Nephron (organoid): Measurements from ENCODE around the gene DSCAML1.
A peak's percentile ranks its signal among the peaks of the same experiment; 100 is the strongest.

Source experiments
- H3K27ac Mint-ChIP-seq, 3 experiments: 2 replicates each; pipeline ENCODE4 v1.8.0; 2020; ENCODE audit warnings: mixed read lengths in 3 of 3, mild to moderate bottlenecking in 2 of 3, moderate library complexity in 1 of 3
- H3K27me3 Mint-ChIP-seq: 2 replicates; pipeline ENCODE4 v1.8.0; 2021; ENCODE audit warnings: low read depth, mild to moderate bottlenecking, moderate library complexity, mixed read lengths
- H3K36me3 Mint-ChIP-seq: 2 replicates; pipeline ENCODE4 v1.8.0; 2020; ENCODE audit warnings: low read depth, mixed read lengths
- H3K4me1 Mint-ChIP-seq: 2 replicates; pipeline ENCODE4 v1.8.0; 2020; ENCODE audit warnings: mixed read lengths
- H3K4me3 Mint-ChIP-seq, 3 experiments: 2 replicates each; pipeline ENCODE4 v1.8.0; 2020; ENCODE audit warnings: mild to moderate bottlenecking in 3 of 3, mixed read lengths in 3 of 3, moderate library complexity in 2 of 3
- H3K9me3 Mint-ChIP-seq: 2 replicates; pipeline ENCODE4 v1.8.0; 2020; ENCODE audit warnings: mixed read lengths
- TF ChIP-seq, protein P1 (sequence below), 3 experiments: fragments of 200-600 bp; sonication (generic); IDR thresholded peaks; one replicate each; pipeline ENCODE4 v1.5.0; 2021; ENCODE audit warnings: antibody characterized with exemption in 3 of 3; ENCODE audit not compliant: unreplicated experiment in 3 of 3

The DSCAML1 gene

DNA sequence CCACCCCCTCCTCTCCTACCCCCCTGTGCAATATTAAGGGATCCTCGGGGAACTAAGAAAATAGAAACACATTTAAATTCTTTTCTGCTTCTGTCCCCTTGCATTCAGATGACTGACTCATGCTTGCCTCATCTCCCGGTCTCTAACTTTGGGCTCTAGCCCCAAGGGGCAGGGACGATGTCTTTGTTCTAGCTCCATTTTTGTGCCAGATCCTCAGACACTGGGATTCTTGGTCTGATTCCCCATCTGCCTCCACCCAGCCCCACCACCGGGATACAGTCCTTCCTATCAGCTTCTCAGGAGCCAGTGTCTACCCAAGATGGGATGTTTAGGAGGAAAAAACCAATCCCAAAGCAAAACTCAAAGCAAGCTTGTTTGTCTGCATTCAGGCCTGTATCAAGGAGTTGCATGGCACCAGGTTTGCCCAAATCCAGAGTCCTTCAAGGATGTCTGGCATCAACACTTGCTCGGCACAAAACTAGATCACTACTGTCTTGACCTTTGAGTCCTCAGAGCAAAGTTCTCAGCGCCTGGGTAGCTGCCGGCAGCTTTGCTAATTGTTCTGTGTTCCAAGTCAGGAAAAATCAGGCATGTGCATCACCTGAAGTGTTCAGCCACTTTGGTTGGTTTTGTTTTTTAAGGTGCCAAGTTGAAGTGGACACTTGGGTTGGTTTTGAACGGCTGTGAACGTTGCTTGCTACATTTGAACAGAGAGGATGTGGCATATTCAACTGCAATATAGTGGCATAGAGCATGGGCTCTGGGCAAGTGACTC, 212.8 kb downstream of the DSCAML1 start:
- no peak overlapping the region for H3K4me3 Mint-ChIP-seq
- TF ChIP-seq, protein P1, sequence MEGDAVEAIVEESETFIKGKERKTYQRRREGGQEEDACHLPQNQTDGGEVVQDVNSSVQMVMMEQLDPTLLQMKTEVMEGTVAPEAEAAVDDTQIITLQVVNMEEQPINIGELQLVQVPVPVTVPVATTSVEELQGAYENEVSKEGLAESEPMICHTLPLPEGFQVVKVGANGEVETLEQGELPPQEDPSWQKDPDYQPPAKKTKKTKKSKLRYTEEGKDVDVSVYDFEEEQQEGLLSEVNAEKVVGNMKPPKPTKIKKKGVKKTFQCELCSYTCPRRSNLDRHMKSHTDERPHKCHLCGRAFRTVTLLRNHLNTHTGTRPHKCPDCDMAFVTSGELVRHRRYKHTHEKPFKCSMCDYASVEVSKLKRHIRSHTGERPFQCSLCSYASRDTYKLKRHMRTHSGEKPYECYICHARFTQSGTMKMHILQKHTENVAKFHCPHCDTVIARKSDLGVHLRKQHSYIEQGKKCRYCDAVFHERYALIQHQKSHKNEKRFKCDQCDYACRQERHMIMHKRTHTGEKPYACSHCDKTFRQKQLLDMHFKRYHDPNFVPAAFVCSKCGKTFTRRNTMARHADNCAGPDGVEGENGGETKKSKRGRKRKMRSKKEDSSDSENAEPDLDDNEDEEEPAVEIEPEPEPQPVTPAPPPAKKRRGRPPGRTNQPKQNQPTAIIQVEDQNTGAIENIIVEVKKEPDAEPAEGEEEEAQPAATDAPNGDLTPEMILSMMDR (IDR thresholded peaks at IDR 0.05; ENCODE audit: unreplicated experiment in 3 of 3), result no peak
- peak overlapping the region; percentile 28 to 46 (median 39) for H3K27ac Mint-ChIP-seq
- peaks cover 25% of the 10 kb centered on the region for H3K27me3 Mint-ChIP-seq
- no peaks in the 10 kb centered on the region for H3K36me3 Mint-ChIP-seq
- H3K4me1 Mint-ChIP-seq, result peaks cover 6% of the 10 kb centered on the region
- H3K9me3 Mint-ChIP-seq, result no peaks in the 10 kb centered on the region

DNA sequence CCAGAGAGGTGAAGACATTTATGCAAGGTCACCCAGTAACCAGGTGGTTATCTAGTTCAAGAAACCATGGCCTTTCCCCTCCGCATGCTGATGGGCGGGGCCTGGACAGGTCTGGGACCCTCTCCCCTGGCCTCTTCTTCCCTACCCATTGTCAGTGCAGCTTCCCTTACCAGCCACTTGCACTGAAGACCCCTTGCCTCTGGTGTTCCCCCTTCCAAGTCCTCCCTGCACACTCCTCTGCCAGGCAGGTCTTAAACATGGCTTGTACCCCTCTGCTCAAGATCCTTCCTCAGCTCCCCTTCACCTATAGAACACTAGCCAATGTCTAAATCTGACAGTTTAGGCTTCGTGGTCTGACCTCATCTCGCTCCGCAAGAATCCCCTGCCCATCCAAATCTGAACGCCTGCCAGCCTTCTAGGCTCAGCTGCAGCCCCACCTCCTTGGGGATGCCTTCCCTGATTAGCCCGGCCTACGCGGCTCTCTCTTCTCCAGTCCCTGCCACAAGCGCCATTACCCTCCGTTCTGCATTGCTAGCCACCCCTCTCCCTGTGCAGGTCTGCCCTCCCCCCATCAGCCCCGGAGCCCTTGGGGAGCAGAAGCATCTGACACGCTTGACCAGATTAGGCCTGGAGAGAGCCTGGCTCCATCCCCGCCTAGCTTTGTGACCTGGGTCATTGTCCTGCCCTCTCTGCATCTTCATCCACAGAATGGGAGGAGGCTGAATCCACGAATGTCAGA, 213.8 kb downstream of the DSCAML1 start:
- peaks cover 25% of the 10 kb centered on the region for H3K27me3 Mint-ChIP-seq

DNA sequence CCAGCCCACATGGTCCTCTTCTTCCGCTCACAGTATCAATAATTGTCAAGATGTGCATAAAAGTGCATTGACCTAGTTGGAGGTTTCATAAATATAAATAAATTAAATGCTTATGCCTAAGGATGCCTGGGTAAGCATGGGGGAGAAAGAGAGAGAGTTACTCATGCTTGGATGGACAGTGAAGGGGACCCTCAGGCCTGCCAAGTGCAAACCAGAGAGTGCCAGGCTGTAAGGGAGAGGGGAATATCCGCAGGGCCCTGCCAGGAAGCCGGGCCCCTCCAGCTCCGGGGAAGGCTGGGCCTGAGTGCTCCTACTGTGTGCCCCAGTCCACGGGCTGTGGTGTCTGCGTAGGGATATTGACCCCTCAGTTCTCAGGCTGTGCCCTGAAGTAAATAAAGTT, 214.6 kb downstream of the DSCAML1 start:
- peaks cover 25% of the 10 kb centered on the region for H3K27me3 Mint-ChIP-seq
- peaks cover 6% of the 10 kb centered on the region for H3K4me1 Mint-ChIP-seq
- H3K36me3 Mint-ChIP-seq, result no peaks in the 10 kb centered on the region
- H3K4me3 Mint-ChIP-seq, result no peak overlapping the region
- H3K27ac Mint-ChIP-seq, result no peak overlapping the region
- TF ChIP-seq, protein P1 (IDR thresholded peaks at IDR 0.05; ENCODE audit: unreplicated experiment in 3 of 3), result no peak
- no peaks in the 10 kb centered on the region for H3K9me3 Mint-ChIP-seq

More for the DNA sequence above, 213.8 kb downstream of the DSCAML1 start:
- Mint-ChIP-seq H3K4me1 (peaks cover 6% of the 10 kb centered on the region), H3K36me3 (no peaks in the 10 kb centered on the region), H3K27ac (peak overlapping the region; percentile 39 to 74 (median 46)), H3K4me3 (peak overlapping the region in 1 of 3 experiments; percentile 15), H3K9me3 (no peaks in the 10 kb centered on the region)
- TF ChIP-seq, protein P1 (IDR thresholded peaks at IDR 0.05; ENCODE audit: unreplicated experiment in 3 of 3), result no peak

DNA sequence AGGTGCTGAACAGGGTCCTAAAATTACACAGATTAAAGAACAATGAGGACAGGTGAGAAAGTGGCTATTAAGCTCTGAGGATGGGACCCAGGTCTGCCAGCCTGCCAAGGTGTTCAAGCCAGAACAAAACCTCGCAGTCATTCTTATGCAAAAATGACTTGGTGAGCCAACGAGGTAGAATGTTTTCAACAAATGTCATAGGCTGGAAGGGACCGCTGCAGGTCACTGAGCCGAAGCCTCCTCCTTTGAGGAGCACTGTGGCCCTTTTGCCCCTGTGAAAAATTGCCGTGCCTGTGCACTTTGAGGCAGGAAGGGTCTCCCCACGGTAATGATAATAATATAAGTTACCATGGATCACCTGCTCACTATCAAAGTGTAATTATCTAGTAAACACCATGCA, 216.2 kb downstream of the DSCAML1 start:
- Mint-ChIP-seq H3K27me3 (peaks cover 25% of the 10 kb centered on the region), H3K4me3 (no peak overlapping the region), H3K9me3 (no peaks in the 10 kb centered on the region), H3K27ac (no peak overlapping the region), H3K36me3 (no peaks in the 10 kb centered on the region), H3K4me1 (peaks cover 6% of the 10 kb centered on the region)
- TF ChIP-seq, protein P1 (IDR thresholded peaks at IDR 0.05; ENCODE audit: unreplicated experiment in 3 of 3), result no peak

DNA sequence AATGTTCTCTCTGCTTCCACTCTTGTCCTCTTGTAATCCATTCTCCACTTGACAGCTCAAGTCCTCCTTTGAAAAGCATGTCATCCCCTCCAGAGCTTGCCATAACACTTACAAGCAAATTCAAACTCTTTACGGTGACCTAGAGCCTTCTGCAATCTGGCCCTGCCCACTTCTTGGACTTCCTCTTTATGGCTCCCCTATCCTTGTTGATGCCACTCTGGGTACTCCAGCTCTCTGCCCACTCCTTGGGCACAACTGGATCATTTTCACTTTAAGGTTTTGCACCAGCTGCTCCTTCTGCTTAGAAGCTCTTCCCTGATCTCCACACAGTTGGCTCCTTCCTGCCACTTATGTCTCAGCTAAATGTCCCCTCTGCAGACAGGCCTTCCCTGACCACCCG, 217.9 kb downstream of the DSCAML1 start:
- Mint-ChIP-seq H3K4me3 (no peak overlapping the region), H3K9me3 (no peaks in the 10 kb centered on the region), H3K36me3 (no peaks in the 10 kb centered on the region), H3K27me3 (peaks cover 20% of the 10 kb centered on the region), H3K27ac (no peak overlapping the region), H3K4me1 (peaks cover 6% of the 10 kb centered on the region)
- TF ChIP-seq, protein P1 (IDR thresholded peaks at IDR 0.05; ENCODE audit: unreplicated experiment in 3 of 3), result no peak
